ENCODE results near the gene HOXB9.

HOXB9 gene

DNA sequence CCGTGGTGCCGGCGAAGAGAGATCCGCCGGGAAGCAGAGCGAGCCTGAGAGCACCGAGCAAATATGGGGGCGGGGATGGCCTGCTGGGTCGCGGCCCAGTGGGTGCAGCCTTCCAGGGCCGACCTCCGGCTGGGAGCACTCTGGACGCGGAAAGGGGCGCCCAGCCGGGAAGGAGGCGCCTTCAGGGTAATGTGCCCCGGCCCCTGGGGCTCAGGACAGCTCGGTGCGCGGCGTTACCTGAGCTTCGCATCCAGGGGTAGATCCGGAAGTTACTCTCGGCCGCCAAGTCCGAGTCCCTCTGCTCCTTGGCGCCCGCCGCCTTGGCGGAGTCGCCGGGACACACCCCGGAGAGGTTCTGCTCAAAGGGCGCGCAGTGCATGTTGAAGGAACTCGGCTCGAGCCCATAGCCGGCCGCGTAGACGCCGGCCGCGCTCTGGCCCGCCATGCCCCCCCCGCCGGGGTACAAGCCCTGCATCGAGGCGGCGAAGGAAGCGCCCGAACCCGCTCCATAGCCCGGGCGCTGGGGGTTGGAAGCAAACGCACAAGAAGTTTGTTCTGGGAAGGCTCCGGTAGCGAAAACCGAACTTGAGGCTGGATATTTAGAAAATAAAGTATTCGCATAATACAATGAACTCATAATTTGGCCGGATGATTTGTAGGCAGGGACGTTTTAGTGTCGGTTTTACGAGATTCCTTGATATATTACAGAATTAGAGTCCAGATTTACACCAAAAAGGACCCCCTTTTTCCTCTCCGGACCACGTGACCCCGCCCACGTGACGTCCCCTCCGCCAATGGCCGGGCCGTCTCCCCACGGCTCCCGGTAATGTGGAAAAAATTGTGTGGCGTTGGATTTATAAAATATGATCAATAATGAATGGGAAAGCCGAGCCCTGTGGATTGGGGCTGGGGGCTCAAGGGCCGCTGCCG, 15.6 kb downstream of the HOXB9 start, which contains the start of gene HOXB7:
TSS of gene HOXB7 (minus strand) at position 736 of the 930 bp plus-strand sequence. CDS start at position 637, 99 bp downstream.
- peak; percentile 94 for DNase-seq (ENCODE audit: low spot score)

DNA sequence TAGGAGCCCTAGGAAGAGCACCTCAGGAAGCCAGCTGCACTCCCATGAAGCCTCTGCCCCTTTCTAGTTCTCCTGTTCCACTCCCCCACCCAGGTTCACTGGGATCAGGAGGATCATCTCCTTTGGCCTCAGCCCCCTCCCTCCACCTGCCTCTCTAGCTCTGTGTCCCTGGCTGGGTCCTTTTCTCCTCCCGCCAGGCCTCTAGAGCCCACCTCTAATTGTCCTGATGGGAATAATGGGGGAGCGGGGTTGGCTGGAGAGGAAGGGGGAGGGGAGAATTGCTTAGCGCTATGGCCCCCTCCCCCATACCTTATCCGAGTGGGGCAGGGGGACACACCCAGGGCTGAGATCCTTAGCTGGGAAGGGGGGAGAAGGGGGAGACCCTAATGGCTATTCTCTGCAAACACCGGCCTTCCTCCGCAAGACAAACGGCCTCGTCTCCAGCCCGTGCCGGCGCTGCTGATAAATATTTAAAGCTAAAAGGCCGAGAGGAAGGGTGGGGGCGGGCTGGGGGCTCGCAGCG, 16.3 kb downstream of the HOXB9 start:
- DNase-seq (ENCODE audit: low spot score), result no peak

GRCh38 chr17:48609033-48609432, 17.1 kb downstream of the HOXB9 start:
- no peak for DNase-seq (ENCODE audit: low spot score)

DNA sequence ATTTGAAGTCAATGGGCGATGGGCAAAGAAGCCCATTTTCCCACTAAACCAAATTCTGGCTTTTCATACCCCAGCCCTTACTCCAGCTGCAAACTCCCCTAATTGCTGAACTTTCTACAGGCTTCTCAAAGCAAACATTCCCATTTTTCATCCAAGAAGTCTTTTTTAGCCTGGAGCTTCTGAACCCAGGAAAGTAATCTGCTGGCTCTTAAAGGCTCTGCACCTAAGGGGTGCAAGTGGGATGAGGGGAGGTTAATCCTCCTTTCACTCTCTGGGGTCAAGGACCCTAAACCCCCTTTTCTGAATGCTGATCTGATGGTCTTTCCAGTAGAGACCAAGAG, 17.7 kb downstream of the HOXB9 start:
- no peak for DNase-seq (ENCODE audit: low spot score)

DNA sequence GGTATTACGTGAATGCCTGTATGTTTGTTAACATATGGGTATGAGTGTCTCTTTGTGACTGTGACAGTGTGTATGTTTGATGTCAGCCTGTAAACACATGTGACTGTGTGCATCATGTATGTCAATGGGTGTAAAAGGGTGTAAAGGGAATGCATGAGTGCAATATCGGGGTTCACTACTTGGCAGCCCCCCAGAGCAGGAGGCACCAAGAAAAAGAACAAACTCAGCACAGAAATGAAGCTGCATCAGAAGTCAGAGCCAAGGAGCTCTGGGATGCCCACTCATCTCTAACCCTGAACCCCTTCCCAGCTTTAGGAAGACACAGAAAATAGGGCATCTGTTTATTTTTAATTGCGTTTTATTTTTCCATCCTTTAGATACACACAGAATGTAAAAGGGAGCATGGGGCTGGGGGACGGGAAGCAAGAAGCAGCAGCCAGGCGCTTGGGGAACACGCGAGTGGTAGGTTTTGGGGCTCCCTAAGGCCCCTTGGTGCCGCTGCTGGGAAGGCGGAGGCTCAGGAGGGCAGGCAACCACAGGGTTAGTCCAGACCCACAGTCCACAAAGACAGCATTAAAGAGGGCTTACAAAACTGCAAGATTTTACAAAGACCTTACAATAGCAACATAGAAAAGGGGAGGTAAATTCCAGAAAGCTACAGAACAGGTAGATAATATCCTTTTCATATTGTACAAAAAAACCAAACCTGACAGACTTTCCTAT, 19.1 kb downstream of the HOXB9 start:
- no peak for DNase-seq (ENCODE audit: low spot score)

DNA sequence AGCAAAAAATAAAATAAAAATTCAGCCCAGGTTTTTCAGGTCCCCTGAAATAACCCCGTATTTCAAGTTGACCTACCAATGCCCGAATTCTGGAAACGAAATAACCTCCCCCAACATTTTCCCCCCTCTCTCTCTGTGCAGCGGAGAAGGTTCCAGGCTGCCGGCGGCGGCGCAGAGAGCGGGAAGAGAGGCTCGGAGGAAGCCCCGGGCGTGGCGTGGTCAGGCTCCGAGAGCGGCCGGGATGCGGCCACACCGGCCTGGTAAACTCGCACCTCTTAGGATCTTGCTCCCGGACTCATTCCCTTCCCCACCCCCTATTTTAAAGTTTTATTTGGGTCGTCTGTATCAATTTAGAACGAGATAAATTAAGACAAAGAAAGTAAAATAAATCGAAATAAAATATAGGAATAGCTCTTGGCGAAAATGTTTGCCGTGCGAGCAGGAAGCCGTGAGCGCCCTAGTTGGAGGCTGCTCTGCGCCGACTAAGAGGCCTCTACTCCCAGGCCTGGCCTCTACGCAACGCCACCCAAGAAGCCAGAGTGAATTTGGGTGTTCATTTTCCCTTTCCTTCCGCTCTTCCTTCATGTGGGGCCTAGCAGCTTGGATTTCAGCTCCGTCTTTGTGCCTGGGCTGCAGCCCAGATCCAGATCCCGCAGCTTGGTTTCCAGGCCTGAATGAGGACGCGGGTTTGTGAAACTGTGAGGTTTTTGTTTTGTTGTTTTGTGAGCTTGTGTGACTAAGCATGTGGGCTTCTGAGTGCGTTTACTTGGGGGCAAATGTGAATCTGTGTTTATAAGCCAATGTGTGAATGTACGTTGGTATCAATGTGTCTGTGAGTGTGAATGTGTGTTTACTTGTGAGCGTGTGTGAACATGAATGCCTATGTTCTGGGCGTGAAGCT, 19.9 kb downstream of the HOXB9 start:
- no peak for DNase-seq (ENCODE audit: low spot score)

- no peak for DNase-seq (ENCODE audit: low spot score)
Measured at GRCh38 chr17:48605409-48605919, 20.7 kb downstream of the HOXB9 start.

GRCh38 chr17:48604770-48605329, 21.3 kb downstream of the HOXB9 start, which contains the start of gene HOXB6:
Gene HOXB6 (minus strand): TSS chr17:48604986. CDS start chr17:48598150, 6,836 bp downstream.
- DNase-seq (ENCODE audit: low spot score), result no peak

DNA sequence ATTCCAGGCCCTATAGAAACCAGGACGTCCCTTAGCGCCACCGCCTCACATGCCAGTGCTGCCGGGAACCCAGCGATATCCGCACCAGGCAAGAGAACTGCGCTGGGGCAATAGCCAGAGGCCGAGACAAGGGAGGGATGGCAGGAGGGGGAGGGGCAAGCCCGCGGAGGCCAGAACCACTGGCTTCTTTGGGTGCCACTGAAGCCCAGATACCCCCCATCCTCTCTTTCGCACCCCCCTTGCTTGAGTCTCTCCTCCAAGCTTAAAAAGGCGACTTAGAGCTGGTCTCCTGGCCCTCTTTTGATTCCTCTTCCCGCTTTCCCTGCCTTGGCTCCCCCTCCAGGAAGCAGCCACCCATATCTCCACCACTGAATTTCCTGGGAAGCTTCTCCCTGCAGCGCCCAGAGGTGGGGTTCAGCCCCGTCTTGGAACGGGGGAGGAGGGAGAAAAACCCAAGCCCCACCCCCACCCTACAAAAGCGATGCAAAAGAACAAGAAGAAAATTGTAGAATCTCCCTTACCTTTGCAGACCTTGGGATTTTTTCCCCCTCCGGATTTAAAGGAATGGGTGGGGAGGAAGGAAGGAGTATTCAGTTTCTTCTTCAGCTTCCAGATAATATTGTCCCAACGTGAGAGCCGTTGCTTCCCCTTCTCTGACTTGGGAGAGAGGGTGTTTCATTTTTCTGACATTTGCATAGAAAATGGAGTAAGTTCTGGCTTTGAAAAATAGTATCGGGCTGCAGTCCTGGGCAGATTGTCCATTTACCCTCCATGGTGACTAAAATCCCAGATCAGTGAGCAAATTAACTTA, 22.0 kb downstream of the HOXB9 start:
- no peak for DNase-seq (ENCODE audit: low spot score)

- DNase-seq (ENCODE audit: low spot score), result no peak
Measured at GRCh38 chr17:48601539-48602425, 24.4 kb downstream of the HOXB9 start.

DNA sequence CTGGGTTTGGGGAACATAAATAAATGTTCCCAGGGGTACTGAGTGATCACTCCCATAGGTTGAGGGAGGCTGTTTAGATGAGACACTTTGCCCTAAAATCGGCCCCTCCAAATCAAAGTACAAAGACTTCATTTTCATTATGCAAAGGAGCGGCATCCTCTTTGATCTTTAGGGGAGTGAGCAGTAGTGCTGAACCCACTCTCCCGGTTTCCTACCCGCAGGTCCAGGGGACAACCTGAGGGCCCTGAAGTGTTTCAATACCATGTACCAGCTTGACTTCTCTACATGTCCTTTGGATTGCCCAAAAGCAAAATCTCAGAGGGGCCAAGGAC, 25.0 kb downstream of the HOXB9 start:
- DNase-seq (ENCODE audit: low spot score), result no peak

DNA sequence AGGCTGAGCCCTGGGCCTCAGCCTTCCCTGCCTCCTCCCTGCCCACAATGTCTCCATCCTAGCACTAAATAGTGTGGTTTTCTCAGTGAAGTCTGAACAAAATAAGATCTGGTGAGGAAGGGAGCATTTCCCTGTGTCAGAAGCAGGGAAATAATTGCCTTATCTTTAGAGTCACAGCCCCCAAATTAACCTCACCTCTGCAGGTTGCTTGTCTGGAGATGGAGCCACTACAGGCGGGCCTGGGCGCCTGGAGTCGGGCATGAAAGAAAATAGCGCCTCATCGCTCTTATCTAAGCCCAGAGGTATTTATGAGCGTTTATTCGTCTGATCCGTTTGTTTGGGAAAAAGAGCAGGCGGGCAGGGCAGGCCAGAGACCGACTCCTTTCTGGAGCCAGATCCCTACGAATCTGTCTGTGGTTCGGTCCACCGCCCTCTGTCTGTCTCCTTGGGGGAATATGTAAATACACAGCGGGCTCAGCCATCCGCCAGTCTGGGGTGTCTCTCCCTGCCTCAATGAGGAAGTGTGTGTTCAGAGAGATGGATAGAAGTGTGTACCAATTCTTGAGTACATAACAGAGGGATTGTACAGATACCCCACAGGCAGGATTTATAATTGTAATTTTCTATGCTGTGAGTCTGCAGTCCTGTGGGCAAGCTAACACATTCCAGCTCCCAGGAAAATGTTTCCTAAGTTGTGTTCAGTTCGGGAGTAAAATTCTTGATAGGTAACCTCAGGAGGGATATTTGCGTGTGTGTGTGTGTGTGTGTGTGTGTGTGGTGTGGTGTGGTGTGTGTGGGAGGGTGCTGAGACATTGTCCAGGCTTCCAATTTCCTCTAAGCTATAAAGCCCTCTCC, 25.7 kb downstream of the HOXB9 start:
- DNase-seq (ENCODE audit: low spot score), result no peak

DNA sequence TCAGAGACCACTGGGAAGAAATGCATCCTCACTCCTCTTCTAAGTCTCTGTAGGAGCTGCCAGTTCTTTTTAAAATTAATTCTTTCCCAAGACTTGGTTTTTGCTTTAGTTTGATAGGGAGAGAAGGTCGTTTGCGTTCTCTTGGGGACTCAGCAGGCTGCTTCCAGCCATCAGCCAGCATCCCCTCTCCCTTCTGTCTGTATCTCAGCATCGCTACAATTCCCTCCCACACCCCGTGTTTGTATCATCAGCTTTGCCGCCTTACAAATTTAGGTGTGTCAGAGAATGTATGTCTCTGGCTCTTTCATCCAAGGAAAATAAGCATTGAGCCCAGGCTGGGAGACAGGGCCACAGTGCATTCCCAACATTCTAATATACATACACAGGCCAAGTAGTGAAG, 26.8 kb downstream of the HOXB9 start:
- no peak for DNase-seq (ENCODE audit: low spot score)

- DNase-seq (ENCODE audit: low spot score), result no peak
Measured at GRCh38 chr17:48598736-48599135, 27.4 kb downstream of the HOXB9 start.

GRCh38 chr17:48597778-48598631, 28.2 kb downstream of the HOXB9 start:
- no peak for DNase-seq (ENCODE audit: low spot score)

DNA sequence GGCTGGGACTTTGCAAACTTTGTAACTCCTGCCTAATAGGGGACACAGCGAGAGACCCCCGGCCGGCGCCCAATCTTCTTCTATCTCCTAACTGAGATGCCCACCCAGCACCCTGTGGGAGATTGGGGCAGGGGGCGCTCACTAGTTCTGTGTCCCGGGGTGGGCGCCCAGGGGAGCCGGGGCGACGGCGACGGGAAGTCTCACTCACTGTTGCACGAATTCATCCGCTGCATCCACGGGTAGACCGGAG, 28.7 kb downstream of the HOXB9 start:
- DNase-seq (ENCODE audit: low spot score), result no peak

DNA sequence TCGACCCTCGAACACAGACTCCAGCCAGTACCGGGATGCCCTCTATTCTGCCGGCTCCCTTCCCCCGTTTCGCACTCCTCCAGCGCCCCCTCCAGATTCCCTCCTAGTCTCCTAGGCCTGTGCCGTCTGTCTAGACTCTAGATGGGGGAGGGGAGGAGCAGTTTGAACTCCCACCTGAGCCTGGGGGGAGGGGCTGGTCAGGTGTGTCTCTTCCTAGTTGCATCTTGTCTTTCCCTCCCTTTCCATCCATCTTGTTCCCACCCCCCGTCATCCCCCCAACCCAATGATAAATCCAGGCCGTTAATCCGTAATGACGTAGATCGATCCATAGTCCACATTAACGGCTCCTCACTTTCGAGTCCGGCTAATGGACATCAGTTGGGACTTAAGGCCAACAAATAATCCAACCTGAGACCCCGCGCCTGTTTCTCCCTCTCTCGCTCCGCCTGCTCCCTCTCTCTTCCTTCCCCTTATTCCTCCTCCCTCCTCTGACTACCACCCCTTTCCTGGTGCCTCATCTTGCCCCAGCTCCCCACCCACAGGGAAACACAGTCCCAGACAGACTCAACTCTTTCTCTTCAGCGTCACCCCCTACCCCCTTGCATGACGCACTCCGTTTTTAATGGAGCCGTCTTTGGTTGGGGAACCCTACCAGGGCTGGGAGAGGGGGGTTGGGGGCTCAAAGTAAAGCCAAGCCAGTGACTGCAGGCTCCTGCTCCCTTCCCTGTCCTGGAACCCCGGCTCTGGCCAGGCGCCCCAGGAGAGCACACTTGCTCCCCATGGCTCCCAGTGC, 29.2 kb downstream of the HOXB9 start:
- DNase-seq (ENCODE audit: low spot score), result no peak

Measured in hepatic stellate cell (primary cell).